ENCODE results near the gene RBMS1.

DNA sequence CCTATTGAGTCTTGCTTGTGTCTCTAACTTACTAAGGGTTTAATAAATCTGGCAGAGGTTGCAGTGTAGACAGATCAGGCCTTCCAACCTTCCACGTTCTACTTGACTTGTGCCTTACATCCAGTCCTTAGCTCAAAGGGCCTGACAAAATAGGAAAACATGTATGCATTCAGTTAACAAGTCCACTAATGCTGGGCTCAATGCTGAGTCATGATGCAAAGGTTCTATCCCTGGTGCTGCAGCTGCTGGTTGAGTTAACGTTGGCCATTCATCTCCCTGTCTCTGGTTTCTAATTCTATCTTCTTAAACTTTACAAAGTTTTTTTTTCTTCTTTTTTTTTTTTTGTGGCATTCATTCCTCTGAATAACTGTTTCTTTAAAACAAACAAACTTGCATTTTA, 247.3 kb downstream of the RBMS1 start:
- TF ChIP-seq, protein P1, sequence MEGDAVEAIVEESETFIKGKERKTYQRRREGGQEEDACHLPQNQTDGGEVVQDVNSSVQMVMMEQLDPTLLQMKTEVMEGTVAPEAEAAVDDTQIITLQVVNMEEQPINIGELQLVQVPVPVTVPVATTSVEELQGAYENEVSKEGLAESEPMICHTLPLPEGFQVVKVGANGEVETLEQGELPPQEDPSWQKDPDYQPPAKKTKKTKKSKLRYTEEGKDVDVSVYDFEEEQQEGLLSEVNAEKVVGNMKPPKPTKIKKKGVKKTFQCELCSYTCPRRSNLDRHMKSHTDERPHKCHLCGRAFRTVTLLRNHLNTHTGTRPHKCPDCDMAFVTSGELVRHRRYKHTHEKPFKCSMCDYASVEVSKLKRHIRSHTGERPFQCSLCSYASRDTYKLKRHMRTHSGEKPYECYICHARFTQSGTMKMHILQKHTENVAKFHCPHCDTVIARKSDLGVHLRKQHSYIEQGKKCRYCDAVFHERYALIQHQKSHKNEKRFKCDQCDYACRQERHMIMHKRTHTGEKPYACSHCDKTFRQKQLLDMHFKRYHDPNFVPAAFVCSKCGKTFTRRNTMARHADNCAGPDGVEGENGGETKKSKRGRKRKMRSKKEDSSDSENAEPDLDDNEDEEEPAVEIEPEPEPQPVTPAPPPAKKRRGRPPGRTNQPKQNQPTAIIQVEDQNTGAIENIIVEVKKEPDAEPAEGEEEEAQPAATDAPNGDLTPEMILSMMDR (IDR thresholded peaks at IDR 0.05; ENCODE audit: low read depth, low read length, poor library complexity, severe bottlenecking), result no peak
- no peak for TF ChIP-seq EZH2phosphoT487 (IDR thresholded peaks at IDR 0.05; ENCODE audit: borderline replicate concordance, low read length)

All from DOHH2 (cell line).